HG03575 (cell line): Measurements from ENCODE around the gene LIX1.
A peak's percentile ranks its signal among the peaks of the same experiment; 100 is the strongest.
"Not testable (repeated sequence)": the region's sequence is repeated elsewhere in the genome, so short reads cannot be mapped to it uniquely, and the experiment has no call there.

Experiments used
- ATAC-seq: cut with Tn5 transposase; IDR thresholded peaks from one replicate; pipeline ENCODE4 v1.9.1; 2021; ENCODE audit not compliant: unreplicated experiment, insufficient number of reproducible peaks, low FRiP score; ENCODE audit errors: extremely low read depth

The LIX1 gene

GRCh38 chr5:97142521-97143254, at the start of gene LIX1:
LIX1 (minus strand) TSS chr5:97142611; CDS start chr5:97142576, 35 bp downstream.
- no peak for ATAC-seq

DNA sequence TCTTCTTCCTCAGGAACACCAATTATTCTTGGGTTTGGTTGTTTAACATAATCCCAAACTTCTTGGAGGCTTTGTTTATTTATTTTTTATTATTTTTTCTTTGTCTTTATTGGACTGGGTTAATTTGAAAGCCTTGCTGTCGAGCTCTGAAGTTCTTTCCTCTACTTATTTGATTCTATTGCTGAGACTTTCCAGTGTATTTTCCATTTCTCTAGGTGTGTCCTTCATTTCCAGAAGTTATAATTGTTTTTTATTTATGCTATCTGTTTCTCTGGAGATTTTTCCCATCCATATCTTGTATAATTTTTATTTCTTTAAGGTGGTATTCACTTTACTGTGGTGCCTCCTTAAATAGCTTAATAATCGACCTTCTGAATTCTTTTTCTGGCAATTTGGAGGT, 49.5 kb upstream of the LIX1 start:
- ATAC-seq: no peak

DNA sequence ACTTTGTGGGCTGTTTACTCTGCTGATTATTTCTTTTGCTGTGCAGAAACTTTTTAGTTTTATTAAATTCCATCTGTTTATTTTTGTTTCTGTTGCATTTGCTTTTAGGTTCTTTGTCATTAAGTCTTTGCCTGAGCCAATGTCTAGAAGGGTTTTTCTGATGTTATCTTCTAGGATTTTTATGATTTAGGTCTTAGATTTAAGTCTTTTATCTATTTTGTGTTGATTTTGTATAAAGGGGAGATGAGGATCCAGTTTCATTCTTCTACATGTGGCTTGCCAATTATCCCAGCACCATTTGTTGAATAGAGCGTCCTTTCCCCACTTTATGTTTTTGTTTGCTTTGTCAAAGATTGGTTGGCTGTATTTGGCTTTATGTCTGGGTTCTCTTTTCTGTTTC, 47.1 kb upstream of the LIX1 start:
- not testable (repeated sequence) for ATAC-seq

DNA sequence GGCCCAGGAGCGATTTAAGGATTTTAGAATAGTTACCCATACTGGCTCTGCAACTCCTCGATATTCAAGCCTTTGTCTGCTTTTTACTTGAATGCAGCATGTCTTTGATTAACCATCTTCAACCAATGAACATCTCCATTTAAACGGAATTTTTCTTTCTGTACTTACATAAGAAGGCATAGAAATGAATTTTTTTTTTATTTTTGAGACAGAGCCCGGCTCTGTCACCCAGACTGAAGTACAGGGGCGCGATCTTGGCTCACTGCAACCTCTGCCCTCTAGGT, 41.5 kb upstream of the LIX1 start:
- no peak for ATAC-seq

GRCh38 chr5:97183100-97183929, 40.9 kb upstream of the LIX1 start, which contains the start of gene RIOK2:
RIOK2 (minus strand) TSS chr5:97183247; CDS start chr5:97183191, 56 bp downstream.
- ATAC-seq: peak; percentile 75

DNA sequence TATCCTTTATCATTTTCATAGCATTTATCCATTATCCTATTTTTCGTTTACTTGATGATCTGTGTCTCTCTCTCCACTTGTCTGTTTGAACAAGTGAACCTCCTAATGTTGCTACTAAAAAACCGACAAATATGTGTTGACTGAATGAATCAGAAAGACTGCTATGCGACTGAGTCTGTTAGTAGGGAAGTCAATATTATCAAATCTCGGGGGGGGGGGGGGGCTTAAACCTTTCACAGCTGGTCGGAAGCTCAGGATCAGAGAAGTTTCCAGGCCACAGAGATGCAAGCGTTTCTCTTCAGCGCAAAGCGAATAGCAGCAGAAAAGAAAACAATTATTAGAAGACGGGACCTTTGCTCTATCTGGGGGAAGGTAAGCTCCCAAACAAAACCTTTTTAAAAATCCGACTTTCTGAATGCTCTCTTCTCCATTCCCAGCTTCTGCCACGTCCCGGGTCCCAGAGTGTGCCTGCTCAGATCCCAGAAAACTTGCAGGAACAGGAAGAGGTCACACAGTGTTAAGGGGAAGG, 40.2 kb upstream of the LIX1 start:
- no peak for ATAC-seq

GRCh38 chr5:97181856-97182545, 39.6 kb upstream of the LIX1 start:
- no peak for ATAC-seq

GRCh38 chr5:97179457-97179856, 37.0 kb upstream of the LIX1 start:
- ATAC-seq: not testable (repeated sequence)

DNA sequence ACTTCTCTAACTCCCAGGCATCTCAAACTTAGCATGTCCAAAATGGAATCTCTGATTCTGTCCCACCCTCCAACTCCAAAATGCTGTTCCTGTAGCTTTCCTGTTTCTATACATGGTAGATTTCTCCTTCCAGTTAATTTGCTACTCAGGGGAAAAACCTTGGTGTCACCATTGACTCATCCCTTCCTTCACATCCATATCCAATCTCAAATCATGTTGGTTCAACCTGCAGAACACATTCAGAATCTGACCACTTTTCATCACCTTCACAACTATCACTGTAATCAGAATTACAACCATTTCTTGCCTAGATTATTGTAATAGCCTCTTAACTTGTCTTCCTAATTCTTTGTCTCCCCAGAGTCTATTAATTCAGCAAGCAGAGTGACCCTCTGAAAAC, 29.8 kb upstream of the LIX1 start:
- ATAC-seq: no peak

GRCh38 chr5:97171703-97172102, 29.3 kb upstream of the LIX1 start:
- ATAC-seq: no peak

- peak; percentile 49 for ATAC-seq
Observed at GRCh38 chr5:97167435-97167834, 25.0 kb upstream of the LIX1 start.

GRCh38 chr5:97165726-97166125, 23.3 kb upstream of the LIX1 start:
- ATAC-seq: no peak

- ATAC-seq: no peak
Observed at GRCh38 chr5:97164846-97165245, 22.4 kb upstream of the LIX1 start.

GRCh38 chr5:97163790-97164285, 21.4 kb upstream of the LIX1 start:
- no peak for ATAC-seq

DNA sequence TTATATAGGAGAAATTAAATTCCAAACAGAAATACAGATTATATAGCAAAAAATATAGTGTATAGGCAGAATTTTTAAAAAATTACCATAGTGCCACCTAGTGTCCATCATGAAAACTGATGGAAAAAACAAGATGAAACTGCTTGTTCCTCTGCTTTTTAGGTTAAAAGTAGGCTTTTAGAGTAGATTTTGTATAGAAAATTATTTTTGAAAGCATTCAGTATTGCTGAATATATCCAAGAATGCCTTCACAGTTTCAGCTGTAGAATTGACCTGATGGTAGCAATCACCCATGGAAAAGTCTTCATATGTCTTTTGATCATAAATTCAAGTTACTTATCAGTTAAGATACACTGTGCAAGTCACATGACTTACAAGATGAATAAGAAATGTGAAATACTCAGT, 21.0 kb upstream of the LIX1 start:
- no peak for ATAC-seq

GRCh38 chr5:97162045-97162444, 19.6 kb upstream of the LIX1 start:
- no peak for ATAC-seq

DNA sequence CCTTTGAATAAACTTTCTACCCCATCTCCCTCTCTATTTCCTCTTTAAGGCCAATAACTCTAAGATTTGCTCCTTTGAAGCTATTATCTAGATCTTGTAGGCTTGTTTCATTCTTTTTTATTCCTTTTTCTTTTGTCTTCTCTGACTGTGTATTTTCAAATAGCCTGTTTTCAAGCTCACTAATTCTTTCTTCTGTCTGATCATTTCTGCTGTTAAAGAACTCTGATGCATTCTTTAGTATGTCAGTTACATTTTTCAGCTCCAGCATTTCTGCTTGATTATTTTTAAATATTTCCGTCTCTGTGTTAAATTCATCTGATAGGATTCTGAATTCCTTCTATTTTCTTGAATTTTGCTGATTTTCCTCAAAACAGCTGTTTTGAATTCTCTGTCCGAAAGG, 15.3 kb upstream of the LIX1 start:
- ATAC-seq: no peak

- no peak for ATAC-seq
Observed at GRCh38 chr5:97151370-97151769, 9.0 kb upstream of the LIX1 start.

DNA sequence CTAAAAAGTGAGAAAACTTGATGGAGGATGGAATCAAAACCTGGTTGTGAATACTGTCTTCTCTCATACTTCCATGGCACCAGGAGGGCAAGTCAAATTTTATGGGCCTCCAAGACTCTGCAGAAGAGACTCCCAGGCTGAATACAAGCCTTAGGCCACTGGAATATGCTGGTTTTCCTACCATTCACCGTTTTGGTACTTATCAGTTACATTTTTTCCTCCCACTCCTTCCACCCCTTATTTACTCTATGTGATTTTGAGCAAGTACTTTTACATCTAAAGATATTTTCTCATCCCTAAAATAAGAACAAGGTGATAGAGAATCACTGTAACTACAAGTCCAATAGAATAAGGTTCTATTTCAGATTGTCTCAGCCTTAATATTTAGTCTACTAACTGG, 8.0 kb upstream of the LIX1 start:
- no peak for ATAC-seq
